HL-60/S4 treated with phorbol 12-myristate 13-acetate at 8.2 ng/mL for 4 days and 3 days (cell line): Measurements from ENCODE around the gene MAN2A2.

Experiments
- in situ Hi-C: fragments of 300-500 bp; cut with MboI; formaldehyde crosslinking; loops from 2 replicates; pipeline ENCODE4 v1.15.0; 2022; ENCODE audit warnings: low sequenced_read_pairs

MAN2A2 gene

DNA sequence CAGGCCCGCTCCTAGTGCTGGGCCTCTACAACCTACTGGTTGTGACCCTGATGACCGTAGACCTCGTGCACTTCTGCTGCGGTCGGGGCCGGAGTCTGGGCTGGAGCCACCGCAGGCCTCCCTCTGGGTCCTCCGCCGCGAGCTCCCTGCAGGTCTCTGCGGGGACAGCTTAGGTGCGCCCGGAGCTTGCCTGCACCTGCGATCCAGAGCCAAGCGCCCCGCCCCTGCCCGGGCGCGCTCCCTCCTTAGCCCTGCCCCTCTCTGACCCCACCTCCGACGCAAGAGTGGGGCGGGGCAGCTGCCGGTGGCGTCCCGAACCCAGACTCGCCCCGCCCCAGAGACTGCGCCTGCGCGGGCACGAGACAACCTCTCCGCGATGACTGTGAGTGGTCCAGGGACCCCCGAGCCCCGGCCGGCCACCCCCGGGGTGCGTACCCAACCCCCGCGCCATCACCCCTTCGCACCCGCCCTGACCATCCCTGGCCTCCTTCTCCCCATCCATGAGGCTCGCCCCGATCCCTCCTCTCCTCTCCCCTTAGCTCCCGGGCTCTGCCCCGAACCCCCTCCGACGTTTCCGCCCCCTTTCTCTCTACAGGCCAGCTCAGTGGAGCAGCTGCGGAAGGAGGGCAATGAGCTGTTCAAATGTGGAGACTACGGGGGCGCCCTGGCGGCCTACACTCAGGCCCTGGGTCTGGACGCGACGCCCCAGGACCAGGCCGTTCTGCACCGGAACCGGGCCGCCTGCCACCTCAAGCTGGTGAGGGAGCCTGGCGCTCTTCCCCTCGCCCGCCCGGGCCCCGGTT, 32.0 kb downstream of the MAN2A2 start, which contains the start of gene UNC45A:
UNC45A (plus strand) TSS at position 337 of the 803 bp plus-strand sequence; CDS start at position 377, 40 bp downstream.
- in situ Hi-C loops = no loop called here

DNA sequence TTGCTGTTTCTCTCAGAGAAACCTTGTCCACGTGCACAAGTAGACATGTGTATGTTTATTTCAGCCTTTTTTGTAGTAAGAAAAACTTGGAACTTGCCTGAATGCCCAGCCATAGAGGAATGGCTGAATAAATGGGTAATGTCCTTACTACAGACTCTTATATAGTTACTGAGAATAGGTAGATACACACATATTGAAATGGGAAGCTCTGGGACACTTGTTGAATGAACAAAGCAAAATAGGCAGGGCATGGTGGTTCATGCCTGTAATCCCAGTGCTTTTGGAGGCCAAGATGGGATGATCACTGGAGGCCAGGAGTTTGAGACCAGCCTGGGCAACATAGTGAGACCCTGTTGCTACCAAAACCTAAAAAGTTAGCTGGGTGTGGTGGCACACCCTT, 33.7 kb downstream of the MAN2A2 start:
- in situ Hi-C loops = no loop called here

DNA sequence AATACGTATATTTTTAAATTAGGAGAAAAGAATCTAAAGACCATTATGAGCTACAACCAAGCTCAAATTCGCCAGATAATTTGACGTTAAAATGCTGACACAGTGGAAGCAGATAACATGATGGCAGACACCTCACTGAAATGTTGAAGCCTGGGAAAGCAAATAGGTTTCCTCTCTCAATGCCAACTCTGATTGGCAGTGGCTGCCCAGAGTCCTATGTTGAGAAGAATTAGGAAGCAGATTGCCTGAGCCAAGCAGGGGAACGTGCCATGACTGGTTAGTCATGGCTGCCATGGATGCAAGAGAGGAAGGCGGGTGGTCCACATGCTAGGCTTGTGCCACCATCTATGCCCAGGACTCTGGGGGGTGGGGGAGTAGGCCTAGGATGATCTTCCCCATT, 35.2 kb downstream of the MAN2A2 start:
- in situ Hi-C loops = no loop called here

DNA sequence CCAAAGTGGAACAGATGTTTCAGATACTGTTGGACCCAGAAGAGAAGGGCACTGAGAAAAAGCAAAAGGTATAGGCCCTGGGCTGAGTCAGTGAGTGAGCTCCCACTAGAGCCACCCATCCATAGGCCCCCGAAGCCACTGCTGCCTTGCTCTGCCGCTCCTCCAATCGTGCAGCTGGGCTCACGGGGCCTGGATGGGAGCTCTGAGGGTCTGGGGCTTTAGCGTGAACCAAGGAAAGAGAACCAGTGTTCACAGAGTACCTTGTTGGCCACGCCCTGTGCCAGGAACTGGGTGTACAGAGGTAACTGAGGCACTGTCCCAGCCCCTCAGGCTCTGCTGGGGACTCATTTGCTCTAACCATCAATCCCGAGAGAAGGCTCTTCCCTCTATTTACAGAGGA, 36.7 kb downstream of the MAN2A2 start:
- in situ Hi-C loops = no loop called here

DNA sequence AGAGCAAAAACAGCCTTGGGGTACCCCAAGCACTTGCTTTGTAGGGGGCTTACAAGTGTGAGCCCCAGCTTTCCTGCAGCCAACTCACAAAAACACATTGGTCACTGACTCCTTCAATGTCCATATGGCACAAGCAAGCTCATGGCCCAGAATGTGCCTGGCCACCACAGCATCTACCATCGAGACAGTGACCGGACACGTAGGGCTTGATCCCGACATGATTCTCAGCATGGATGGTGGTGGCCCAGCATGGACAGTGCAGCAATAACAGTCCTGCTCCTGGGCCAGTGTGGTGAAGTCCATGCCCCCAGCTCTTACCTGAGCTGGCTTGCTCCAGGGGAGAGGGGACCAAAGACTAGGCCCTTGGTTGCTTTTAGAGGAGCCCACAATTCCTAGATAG, 37.9 kb downstream of the MAN2A2 start:
- in situ Hi-C loops = no loop called here

DNA sequence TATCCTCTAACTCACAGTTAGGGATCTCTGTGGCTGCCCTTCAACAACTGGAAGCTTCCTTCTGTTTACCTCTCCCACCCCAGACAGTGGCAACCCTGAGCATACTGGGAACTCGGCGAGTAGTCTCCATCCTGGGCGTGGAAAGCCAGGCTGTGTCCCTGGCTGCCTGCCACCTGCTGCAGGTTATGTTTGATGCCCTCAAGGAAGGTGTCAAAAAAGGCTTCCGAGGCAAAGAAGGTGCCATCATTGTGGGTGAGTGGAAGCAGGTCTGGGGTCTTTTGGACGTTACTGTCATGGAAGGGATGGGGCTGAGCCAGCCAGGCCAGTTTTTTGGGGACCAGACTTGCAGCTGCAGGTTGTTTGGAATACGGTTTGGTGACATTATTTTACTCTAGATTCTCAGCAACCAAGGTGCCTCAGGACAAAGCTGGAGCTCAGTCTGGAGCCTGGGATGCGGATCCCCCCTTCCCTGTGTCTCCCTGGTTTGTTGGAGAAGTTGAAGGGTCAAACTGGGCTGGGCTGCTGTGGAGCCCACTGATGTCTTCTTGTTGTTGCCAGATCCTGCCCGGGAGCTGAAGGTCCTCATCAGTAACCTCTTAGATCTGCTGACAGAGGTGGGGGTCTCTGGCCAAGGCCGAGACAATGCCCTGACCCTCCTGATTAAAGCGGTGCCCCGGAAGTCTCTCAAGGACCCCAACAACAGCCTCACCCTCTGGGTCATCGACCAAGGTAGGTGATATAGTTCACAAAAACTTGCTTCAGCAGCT, 39.4 kb downstream of the MAN2A2 start:
- in situ Hi-C loops = no loop called here

DNA sequence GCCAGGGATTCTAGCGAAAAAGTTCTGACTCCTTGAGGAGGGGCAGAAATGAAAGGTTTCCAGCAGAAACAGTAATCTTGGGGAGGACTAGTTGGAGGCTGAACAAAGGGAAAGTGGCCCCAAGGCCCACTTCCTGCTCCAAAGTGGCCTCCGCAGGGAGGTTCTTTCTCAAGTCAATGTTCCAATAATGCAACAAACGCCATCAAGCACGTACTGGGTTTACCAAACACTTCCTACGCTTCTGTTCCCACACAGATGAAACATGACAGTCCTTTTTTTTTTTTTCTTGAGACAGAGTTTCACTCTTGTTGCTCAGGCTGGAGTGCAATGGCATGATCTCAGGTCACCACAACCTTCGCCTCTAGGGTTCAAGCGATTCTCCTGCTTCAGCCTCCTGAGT, 42.0 kb downstream of the MAN2A2 start:
- in situ Hi-C loops = no loop called here

DNA sequence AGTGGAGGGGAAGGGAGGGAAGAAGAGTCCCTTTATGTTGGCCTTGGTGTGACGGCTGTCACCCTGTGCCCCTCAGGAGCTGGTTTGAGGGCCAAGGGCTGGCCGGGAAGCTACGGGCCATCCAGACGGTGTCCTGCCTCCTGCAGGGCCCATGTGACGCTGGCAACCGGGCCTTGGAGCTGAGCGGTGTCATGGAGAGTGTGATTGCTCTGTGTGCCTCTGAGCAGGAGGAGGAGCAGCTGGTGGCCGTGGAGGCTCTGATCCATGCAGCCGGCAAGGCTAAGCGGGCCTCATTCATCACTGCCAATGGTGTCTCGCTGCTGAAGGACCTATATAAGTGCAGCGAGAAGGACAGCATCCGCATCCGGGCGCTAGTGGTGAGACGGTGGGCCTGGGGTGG, 43.4 kb downstream of the MAN2A2 start:
- in situ Hi-C loops = no loop called here

DNA sequence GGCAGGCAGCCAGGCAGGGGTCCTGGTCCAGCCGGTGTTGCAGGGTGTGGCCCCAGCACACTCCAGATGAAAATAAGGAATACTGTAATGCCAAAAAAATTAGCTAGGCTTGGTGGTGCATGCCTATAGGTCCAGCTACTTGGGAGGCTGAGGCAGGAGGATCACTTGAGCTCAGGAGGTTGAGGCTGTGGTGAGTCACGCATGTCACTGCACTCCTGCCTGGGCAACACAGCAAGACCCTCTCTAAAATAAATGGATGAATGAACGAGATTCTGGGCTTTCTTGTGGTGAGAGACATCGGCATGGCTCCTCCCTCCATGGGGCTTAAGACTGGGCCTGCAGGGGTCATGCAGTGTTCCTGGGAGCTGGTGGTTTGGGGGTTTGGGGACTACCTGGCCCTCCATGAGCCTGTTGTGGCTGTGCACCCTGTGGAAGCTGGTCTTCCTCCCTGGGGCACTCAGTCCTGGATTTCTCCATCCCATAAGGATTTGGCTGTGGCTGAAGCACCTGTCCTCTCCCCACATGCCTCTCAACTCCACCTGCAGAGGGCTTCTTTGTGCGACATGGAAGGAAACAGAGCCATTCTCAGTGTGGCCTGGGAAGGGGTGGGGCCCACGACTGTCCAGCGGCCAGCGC, 44.0 kb downstream of the MAN2A2 start:
- in situ Hi-C loops = no loop called here

DNA sequence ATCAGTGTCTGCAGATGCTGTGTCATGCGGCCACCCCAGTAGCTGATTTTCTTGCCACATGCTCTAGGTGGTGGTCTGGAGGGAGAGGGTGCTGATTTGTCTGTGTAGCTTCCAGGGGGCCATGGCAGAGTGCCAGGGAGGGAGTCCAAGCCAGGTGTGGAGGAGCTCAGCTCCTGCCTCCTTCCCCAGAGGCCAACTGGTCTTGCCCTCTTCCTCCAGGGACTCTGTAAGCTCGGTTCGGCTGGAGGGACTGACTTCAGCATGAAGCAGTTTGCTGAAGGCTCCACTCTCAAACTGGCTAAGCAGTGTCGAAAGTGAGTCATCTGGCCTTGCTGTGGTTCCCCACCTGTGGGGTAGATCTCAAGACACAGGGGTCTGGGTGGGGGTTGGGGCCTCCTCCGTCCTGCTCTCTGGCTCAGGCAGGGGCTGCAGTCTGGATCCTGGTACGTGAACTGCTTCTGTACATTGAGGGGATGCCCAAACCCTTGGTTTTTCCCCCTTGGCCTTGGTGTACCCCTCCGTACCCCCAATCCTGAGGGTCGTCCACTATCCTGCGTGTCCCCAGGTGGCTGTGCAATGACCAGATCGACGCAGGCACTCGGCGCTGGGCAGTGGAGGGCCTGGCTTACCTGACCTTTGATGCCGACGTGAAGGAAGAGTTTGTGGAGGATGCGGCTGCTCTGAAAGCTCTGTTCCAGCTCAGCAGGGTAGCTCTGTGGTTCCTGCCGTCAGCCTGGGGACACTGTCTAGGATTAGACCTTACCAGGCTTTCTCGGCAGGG, 44.7 kb downstream of the MAN2A2 start:
- in situ Hi-C loops = no loop called here

DNA sequence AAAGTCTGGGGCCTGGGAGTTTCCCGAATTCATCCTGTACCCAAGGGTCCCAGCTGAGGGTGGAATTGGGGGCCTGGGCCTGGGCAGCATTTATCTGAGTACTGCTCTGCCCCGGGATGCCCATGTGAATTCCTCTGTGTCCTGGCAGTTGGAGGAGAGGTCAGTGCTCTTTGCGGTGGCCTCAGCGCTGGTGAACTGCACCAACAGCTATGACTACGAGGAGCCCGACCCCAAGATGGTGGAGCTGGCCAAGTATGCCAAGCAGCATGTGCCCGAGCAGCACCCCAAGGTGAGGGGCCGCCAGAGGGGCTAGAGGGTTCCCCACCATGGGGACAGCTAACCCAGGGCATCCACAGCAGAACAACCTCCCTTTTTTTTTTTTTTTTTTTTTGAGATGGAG, 45.4 kb downstream of the MAN2A2 start:
- in situ Hi-C loops = no loop called here

DNA sequence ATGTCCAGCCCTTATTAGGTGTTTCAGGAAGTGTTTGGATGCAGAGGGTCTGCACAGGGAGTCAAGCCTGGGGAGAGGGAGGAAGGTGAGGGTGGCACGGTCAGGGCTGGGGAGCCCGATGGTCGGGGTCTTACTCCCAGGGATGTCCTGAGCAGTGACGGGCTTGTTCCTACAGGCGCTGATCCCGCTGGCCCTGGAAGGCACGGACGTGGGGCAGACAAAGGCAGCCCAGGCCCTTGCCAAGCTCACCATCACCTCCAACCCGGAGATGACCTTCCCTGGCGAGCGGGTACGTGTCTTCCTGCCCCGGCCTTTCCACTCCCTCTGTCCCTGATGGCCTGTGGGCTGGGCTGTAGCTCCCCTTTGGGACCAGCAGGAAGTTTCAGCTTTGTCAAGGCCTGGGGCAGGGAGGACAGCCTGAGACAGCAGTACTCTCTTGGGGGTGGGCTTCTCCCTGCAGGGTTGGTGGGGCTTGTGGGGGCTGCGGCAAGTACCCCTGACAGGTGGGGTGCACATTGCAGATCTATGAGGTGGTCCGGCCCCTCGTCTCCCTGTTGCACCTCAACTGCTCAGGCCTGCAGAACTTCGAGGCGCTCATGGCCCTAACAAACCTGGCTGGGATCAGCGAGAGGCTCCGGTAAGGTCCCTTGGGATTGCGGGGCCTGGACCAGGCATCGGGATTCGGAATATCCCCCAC, 47.0 kb downstream of the MAN2A2 start:
- in situ Hi-C loops = no loop called here

DNA sequence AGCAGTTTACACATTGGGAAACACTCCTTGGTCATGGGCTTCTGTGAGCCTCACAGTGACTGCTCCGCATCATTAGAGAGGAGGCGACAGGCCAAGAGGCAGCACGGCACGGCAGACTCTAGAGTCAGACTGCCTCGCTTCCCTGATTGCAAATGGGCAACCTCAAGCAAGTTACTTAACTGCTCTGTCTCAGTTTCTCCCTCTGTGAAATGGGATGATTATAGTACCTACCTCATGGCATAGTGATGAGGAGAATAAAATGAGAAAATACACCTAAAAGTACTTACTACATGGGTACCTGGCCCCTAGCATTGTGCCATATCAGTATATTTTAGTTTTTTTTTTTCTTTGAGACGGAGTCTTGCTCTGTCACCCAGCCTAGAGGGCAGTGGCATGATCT, 47.6 kb downstream of the MAN2A2 start:
- in situ Hi-C loops = no loop called here

DNA sequence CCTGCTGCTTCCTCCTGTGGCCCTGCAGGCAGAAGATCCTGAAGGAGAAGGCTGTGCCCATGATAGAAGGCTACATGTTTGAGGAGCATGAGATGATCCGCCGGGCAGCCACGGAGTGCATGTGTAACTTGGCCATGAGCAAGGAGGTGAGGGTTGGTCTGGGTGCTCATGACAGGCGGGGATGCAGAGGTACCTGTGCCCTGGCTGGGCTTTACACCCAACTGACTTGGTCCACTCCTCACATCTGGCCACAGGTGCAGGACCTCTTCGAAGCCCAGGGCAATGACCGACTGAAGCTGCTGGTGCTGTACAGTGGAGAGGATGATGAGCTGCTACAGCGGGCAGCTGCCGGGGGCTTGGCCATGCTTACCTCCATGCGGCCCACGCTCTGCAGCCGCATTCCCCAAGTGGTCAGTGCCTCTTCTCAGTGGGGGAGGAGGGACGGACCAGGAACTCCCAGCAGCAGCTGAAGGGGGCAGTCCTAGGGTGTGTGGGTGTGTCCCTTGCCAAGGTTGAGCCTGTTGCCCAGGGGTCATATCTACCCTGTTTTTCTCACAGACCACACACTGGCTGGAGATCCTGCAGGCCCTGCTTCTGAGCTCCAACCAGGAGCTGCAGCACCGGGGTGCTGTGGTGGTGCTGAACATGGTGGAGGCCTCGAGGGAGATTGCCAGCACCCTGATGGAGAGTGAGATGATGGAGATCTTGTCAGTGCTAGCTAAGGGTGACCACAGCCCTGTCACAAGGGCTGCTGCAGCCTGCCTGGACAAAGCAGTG, 50.0 kb downstream of the MAN2A2 start:
- in situ Hi-C loops = no loop called here

DNA sequence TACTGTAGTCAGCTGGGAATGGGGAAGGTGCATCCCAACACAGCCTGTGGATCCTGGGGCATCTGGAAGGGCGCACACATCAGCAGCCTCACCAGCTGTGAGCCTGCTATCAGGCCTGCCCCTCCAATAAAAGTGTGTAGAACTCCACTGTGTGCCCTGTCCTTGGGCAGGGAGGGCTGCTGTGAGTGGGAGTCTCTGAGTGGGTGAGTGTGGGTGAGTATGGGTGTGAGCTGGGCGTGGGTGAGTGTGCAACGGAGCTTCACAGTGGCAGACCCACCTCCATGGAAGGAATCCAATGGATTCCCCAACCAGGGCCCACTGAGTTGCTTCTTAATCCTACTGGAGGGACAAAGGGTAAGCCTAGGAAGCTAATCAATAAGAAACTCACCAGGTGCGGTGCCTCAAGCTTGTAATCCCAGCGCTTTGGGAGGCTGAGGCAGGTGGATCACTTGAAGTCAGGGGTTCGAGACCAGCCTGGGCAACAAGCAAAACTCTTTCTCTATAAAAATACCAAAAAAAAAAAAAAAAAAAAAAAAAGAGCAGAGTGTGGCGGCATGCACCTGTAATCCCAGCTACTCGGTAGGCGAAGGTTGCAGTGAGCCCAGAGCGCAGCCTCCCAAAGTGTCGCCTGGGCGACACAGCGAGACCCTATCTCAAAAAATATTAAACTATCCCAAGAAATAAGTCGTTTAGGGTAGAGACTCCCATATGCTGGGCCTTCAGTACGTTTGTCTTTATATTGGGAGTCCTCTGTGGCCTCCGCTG, 51.0 kb downstream of the MAN2A2 start:
- in situ Hi-C loops = no loop called here

DNA sequence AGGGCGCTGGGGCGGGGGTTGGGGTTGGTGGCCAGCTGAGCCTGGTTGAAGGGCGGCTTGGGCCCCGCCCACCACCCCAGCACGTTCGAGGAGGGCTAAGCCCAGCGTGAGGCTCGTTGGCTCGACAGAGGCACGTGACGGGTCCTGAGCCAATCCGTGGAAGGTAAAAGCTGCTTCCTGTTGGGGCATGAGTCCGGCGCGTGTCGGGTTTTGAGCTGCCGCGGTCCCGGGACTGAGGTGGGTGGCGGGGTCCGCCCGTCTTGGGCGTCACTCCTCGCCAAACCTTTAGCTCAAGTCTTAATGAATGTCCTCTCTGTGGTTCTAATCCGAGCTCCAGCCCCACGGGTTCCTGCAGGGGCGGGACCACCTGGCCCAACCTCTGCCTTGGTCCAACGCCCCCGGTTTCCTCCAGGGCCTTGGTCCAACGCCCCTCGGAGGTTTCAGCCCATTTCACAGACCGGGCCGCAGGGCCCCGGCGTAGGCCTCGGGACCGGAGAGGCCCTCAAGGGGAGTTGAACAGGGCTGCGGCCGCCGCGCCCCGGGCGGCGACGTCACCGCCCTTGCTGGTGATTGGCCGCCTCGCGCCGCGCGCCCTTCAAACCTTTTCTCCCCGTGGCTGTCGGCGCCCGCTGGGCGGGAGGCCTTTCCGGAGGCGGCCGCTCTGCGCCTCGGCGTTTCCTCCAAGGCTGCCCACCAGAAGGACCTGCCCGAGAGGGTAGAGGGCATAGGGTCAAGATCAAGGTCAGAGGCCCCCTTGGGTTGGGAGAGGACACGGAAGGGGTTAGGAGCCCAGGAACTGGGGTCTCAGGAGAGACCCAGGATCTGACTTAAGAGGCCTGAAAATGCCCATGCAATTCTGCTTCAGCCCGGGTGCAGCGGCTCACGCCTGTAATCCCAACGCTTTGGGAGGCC, 51.9 kb downstream of the MAN2A2 start, which contains the start of gene RCCD1:
RCCD1 (plus strand) TSS at position 173 of the 912 bp plus-strand sequence. CDS start 1,851 bp downstream, outside the sequence.
- in situ Hi-C loops = no loop called here

DNA sequence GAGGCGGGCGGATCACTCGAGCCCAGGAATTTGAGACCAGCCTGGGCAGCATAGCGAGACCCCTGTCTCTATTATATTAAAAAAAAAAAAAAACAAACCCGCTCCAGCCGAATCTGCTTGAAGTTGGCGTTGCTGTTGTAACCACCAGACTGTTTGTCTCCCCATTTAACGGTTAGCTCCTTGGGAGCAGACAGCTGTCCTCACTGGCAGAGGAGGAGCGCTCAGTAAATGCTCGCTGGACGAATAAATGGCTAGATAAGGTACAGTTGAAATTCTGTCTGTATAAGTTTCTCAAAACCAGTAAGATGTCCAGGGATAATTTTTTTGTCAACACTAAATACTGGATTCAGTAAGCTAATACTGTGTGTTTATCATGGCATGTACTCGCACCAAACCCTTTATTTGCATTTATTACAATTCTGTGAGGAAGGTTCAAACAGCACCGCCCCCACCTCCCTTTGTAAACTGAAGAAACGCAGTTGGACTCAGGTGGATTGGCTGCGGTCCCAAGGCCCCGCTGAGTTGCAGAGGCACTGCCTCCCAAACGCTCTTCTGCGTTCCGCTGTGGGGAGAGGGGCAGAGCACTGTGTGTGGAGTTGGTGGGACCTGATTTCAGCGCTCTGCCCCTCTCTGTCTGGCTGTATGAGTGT, 52.6 kb downstream of the MAN2A2 start:
- in situ Hi-C loops = no loop called here
